Pancreas (tissue), 10 donors: ENCODE results near the gene HNRNPA0. TPM values are rescaled to one million over a fixed set of nuclear protein-coding genes. Genes with fewer than 3 reads are reported as not detected.

Experiments
- ATAC-seq, 4 donors: fragments of 200-7000 bp; cut with Tn5 transposase; one replicate each; pipeline versions ENCODE4 v1.8.0 to v1.9.1; 2020; ENCODE audit warnings: mild to moderate bottlenecking in 4 of 4, moderate library complexity in 4 of 4
- DNase-seq, 6 donors: peaks; one replicate each; pipeline ENCODE4 v3.0.0-alpha.2; 2020
- FAIRE-seq: peaks from 2 replicates; lab custom pipeline; 2012; peaks lifted over from hg19 to GRCh38; lab: Jason Lieb, UNC
- H3K27ac ChIP-seq, 4 donors: fragments of 200-600 bp; sonication (generic); 1 replicate in 3 of 4; 2 replicates in 1 of 4; pipeline versions ENCODE4 v1.5.0 to v1.8.0; 2020
- H3K27me3 ChIP-seq, 4 donors: fragments of 200-600 bp; one replicate each; pipeline ENCODE4 v1.8.0; 2021
- H3K36me3 ChIP-seq, 3 donors: fragments of 200-600 bp; sonication (generic) in 1 of 3; one replicate each; pipeline versions ENCODE4 v1.5.0 to v1.8.0; 2020 to 2021
- H3K4me1 ChIP-seq, 3 donors: fragments of 200-600 bp; one replicate each; pipeline ENCODE4 v1.8.0; 2021
- H3K4me3 ChIP-seq, 4 donors: fragments of 200-600 bp; sonication (generic) in 2 of 4; one replicate each; pipeline versions ENCODE4 v1.5.0 to v1.8.0; 2020 to 2021
- H3K9me3 ChIP-seq, 4 donors: fragments of 200-600 bp; one replicate each; pipeline ENCODE4 v1.8.0; 2021
- WGBS, 2 donors: extraction: QIAGEN DNeasy Blood & Tissue Kit; methylation state at CpG; one replicate each; pipeline ENCODE4 v1.1.7; 2013; 5-methylcytosine and 5-hydroxymethylcytosine counted together
- intact Hi-C, 3 donors: fragments of 100-400 bp; cut with DNase I; formaldehyde crosslinking; loops; one replicate each; pipeline versions ENCODE4 v1.11.1 to v1.14.2; 2022
- polyA plus RNA-seq, 2 donors: library from polyadenylated mRNA; stranded (reverse); fragments of 200-250 nt; gene quantifications; one replicate each; pipeline ENCODE4 v1.2.3, GENCODE V29; 2013
- total RNA-seq, 6 donors: library from RNA; stranded (reverse); fragmentation: NEBNext Ultra II Directional in 4 of 6; extraction: Animal tissue kit (Norgen Biotek cat#: 25700) in 4 of 6; gene quantifications; one replicate each; pipeline versions ENCODE4 v1.2.1 to v1.2.4, GENCODE V29; 2021 to 2023
- TF ChIP-seq, protein P1 (sequence below), 4 donors: fragments of 200-600 bp; sonication (generic) in 3 of 4; IDR thresholded peaks; one replicate each; pipeline versions ENCODE4 v1.5.0 to v1.8.0; 2021; ENCODE audit warnings: antibody characterized with exemption in 4 of 4
- donor health status: healthy with polysubstance abuse.
- donor health status: DM: no; HTN: no; CAD: no; lungs with moderate emphysema.
- donor health status: DM: no; HTN: no; CAD: no.
- donor health status: control.
- donor health status: control.
- donor health status: Bipolar disorder and iron deficiency.
- donor health status: DM: yes; HTN: yes; CAD: no.
- donor health status: DM: no; HTN: no; CAD: no.
- donor health status: DM: no; HTN: no; CAD: no.
- donor health status: DM: yes; HTN: yes; CAD: no.

Gene HNRNPA0
- total RNA-seq, result 10 to 100 TPM in 4 of 6 donors, 1 to 10 TPM in 2; 8.0 to 14.1 (median 12.2) TPM
- polyA plus RNA-seq, result 10 to 100 TPM in 1 of 2 donors, 1 to 10 TPM in 1; 9.7 to 13.8 TPM

DNA sequence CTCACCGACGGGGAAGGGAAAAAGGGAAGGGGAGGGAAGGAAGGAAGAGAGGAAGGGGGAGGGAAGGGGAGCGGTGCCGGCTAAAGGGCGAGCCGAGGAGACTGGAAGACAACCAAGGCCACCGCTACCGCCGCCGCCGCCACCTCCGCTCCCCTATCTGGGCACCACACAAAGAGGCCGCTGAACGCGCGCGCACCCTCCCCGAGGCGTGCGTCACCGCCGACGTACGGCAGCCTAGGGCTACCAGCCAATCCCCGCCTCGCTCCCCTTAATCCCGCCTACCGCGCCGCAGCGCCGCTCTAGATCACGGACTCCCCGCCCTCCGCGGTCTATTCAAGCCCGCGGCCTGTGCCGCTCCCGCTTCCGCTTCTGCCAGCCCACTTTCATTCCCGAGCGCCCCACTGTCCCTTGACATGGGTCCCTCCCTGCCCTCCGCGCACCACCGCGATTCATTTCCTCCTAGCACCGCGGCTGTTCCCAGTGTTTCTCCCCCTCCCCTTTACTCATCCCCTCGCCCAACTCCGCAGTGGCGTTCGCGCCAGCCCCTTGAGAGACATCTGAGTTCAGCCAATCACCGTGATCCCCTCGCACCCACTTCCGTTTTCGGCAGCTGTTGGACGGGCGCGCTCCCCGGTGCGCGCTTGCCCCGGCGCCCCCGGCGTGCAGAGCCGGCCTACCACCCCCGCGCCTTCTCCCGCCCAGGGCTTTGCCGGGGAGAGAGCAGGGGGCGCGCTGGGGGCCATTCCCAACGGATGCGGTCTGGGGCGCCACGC, at the start of gene HNRNPA0:
HNRNPA0 (minus strand) TSS at position 176 of the 773 bp plus-strand sequence. CDS start 297 bp downstream, outside the sequence.
- H3K27me3 ChIP-seq, result no peaks in the 10 kb centered on the region
- H3K36me3 ChIP-seq, result no peaks in the 10 kb centered on the region
- peak; percentile 89 to 95 (median 91) for ATAC-seq
- H3K4me3 ChIP-seq, result peak within 1 kb of the TSS; percentile 62 to 95 (median 80)
- FAIRE-seq, result no peak
- TF ChIP-seq, protein P1, sequence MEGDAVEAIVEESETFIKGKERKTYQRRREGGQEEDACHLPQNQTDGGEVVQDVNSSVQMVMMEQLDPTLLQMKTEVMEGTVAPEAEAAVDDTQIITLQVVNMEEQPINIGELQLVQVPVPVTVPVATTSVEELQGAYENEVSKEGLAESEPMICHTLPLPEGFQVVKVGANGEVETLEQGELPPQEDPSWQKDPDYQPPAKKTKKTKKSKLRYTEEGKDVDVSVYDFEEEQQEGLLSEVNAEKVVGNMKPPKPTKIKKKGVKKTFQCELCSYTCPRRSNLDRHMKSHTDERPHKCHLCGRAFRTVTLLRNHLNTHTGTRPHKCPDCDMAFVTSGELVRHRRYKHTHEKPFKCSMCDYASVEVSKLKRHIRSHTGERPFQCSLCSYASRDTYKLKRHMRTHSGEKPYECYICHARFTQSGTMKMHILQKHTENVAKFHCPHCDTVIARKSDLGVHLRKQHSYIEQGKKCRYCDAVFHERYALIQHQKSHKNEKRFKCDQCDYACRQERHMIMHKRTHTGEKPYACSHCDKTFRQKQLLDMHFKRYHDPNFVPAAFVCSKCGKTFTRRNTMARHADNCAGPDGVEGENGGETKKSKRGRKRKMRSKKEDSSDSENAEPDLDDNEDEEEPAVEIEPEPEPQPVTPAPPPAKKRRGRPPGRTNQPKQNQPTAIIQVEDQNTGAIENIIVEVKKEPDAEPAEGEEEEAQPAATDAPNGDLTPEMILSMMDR (IDR thresholded peaks at IDR 0.05), result no peak
- intact Hi-C loops, result no loop called here
- peak; percentile 96 to 99 (median 98) for DNase-seq
- 1% methylated on average over 66 to 79 of the region's 79 CpGs for WGBS, 2 donors
- no peaks in the 10 kb centered on the region for H3K9me3 ChIP-seq
- peaks cover 12 to 24% (median 23%) of the 10 kb centered on the region in 3 donors for H3K4me1 ChIP-seq
- peak within 1 kb of the TSS; percentile 97 to 100 (median 99) for H3K27ac ChIP-seq

DNA sequence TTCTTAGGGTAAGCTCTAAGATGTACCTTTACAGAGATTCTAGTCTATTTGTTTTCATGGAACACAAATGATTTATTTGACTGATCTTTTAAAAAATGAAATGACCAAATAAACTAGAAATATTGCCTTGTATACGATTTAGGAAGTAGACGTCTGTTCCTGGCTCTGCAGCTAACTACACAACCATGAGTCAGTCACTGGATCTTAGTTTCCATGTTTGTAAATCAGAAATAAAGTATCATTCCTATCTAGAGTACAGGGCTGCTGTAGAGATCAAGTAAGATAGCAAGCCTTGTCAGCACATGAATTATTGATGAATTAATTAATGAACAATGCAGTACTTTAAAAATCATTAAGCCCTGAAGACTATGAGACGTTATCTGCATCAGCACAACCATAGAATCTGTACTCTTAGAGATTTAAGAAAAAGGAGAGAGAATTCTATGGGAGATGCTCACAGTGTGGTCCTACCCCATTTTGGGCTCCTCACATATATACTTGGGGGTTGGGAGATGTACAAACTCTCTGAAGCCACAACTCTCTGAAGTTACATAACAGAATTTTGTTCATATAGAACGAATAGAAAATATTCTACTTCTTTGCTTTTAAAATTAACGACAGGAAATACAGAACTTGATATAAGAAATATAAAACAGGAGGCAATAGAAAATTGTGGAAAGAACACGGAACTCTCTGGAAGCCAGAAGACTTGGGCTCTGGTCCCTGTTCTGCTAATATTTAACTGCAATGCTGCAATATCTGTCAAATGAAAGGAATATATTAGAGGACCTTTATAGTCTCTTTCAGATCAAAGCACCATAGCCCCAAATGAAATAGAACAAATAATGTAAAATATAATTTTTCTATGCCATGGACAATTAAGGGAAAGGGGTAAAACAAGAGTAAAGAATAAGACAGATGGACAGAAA, 48.4 kb upstream of the HNRNPA0 start:
- no peak overlapping the region for H3K27ac ChIP-seq
- no peak for DNase-seq

DNA sequence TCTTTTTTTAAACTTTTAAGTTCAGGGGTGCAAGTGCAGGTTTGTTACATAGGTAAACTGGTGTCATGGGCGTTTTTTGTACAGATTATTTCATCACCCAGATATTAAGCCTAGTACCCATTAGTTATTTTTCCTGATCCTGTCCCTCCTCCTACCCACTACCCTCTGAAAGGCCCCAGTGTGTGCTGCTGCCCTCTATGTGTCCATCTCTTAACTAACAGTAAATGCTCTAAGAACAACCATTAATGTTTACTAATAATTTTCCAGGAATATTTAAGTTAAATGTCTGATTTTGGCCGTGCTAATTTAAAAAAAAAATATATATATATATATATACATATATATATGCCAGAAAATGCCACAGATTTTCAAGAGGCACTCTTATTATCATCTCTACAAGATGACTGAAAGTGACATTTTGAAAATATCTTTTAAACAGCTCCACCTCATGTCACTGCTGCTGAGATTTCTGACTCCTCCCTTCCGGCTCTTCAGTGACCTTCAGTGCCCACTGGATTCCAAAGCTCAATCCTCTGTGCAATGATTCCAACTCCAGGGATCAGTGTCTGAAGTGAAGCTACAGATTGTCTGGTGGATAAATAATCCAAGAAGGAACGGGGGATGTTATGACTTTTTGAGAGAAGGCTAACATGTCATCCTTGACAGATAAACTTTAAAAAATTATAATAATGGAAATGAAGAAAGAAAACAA, 46.7 kb upstream of the HNRNPA0 start:
- no peak for ATAC-seq

More for the DNA sequence above, 48.4 kb upstream of the HNRNPA0 start:
- WGBS, 2 donors, result 41 to 44% methylated on average over 6 of the region's 6 CpGs
- ATAC-seq (peak; percentile 53 to 98 (median 82)), FAIRE-seq (no peak)
- H3K4me3 ChIP-seq, result no peak overlapping the region
- no peaks in the 10 kb centered on the region for H3K36me3 ChIP-seq
- intact Hi-C loops, result no loop called here
- no peaks in the 10 kb centered on the region for H3K9me3 ChIP-seq
- TF ChIP-seq, protein P1 (IDR thresholded peaks at IDR 0.05), result no peak
- peaks cover 0 to 22% (median 5%) of the 10 kb centered on the region in 3 donors for H3K4me1 ChIP-seq
- no peaks in the 10 kb centered on the region for H3K27me3 ChIP-seq

DNA sequence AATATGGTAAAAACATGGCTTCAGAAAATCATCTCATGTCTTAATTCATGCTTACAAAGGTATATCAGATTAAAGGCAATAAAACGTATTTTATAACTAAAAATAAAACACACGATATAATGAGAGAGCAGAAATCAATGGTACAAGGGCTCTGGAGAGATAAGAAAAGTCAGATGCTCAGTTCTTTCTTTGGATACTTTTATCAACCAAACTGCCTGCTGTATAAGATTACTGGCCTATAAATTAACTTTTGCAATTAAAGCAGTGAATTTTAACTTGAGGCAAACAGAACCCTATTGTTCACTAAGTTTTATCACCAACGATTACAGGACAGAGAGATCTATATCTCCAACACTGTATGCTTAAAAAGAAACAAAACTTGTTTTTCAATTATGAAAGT, 42.1 kb upstream of the HNRNPA0 start:
- Histone ChIP-seq H3K4me3 (no peak overlapping the region), H3K27ac (no peak overlapping the region), H3K27me3 (no peaks in the 10 kb centered on the region), H3K9me3 (no peaks in the 10 kb centered on the region), H3K36me3 (no peaks in the 10 kb centered on the region), H3K4me1 (peaks cover 0 to 3% (median 0%) of the 10 kb centered on the region in 3 donors)
- TF ChIP-seq, protein P1 (IDR thresholded peaks at IDR 0.05), result no peak
- WGBS, 2 donors, result 14 to 17% methylated on average over 3 of the region's 3 CpGs
- intact Hi-C loops, result no loop called here
- ATAC-seq (no peak), DNase-seq (no peak), FAIRE-seq (no peak)

More for the DNA sequence above, 46.7 kb upstream of the HNRNPA0 start:
- H3K4me1 ChIP-seq, result peaks cover 0 to 22% (median 5%) of the 10 kb centered on the region in 3 donors
- TF ChIP-seq, protein P1 (IDR thresholded peaks at IDR 0.05), result no peak
- no peak for DNase-seq
- H3K27me3 ChIP-seq, result no peaks in the 10 kb centered on the region
- intact Hi-C loops, result no loop called here
- no peaks in the 10 kb centered on the region for H3K9me3 ChIP-seq
- no peaks in the 10 kb centered on the region for H3K36me3 ChIP-seq
- H3K4me3 ChIP-seq, result no peak overlapping the region
- no peak overlapping the region for H3K27ac ChIP-seq
- WGBS, 2 donors, result 69 to 79% methylated on average over 4 of the region's 4 CpGs
- FAIRE-seq, result no peak
